Activated T-helper 1 cell treated with anti-CD3 and anti-CD28 coated beads, Interleukin-2, amount 50 U/mL, for 16 hours (primary cell): ENCODE measurements around the gene RCN2.

Experiments
- DNase-seq, 2 donors: peaks; one replicate each; pipeline ENCODE4 v3.0.0-alpha.2; 2020; ENCODE audit warnings: low read depth in 1 of 2, low spot score in 1 of 2

The RCN2 gene

DNA sequence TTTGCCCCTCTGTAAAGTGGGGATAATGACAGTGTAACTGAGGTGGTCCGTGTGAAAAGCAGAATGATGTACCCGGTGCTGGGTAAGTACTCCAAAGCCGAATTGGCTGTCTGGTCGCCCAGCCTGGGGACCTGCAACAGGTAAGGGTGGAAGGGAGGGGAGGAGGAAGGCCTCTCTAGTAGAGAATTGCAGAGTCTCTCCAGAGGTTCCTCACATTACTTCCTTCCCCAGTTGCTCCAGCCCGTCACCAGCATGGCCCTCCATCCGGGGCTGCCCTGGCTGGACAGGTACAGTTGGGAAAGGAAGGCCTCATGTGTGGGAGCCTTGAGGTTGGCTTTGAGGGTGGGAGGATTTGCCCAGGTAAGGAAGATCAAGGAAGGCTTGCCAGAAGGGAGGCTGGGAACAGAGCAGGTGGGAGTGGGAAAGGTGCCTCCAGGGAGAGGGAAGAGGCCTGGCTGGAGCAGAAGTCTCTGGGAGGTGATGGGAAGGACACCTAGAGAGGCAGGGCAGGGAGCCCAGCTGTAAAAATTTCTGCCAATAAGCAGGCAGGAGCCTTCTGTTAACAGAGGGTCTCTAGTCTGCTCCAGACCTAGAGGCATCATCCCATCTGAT, 61.7 kb downstream of the RCN2 start:
- no peak for DNase-seq

DNA sequence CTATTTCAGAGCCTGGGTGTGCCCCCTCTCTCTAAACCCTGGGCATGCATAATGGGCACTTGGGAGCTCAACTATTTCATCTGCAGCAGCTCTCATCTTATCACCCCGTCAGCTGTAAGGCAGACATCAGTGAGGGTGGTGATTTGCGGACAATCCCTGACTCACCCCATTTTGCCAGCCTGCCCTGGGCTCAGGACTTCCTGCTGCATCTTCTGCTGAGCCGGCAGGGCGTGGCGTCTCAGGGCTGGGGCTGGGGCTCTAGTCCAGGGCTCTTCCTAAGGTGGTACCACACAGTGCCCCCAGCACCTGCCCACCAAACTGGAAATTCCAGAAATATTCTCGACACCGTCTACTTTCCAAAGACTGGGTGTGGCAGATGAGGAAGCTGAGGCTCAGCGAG, 62.5 kb downstream of the RCN2 start:
- peak in 1 of 2 donors; percentile 43 for DNase-seq

DNA sequence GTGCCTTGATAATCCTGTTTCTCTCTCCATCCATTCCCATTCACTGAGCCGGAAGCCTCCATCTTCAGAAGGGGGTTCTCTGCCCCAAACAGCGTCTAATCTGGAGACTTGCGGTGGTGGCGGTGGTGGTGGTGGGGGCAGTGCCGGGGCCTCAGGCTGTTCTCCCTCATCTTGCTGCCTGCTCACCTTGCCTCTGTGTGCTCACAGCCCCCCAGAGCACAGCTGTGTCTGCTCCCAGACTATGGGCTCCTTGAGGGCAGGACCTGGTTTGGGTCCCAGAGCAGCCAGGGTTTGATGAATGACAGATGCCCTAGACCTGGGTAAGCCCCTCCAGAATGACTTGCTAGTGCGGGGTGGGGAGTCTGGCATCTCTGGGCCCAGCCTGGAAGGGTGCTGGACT, 62.9 kb downstream of the RCN2 start:
- no peak for DNase-seq

DNA sequence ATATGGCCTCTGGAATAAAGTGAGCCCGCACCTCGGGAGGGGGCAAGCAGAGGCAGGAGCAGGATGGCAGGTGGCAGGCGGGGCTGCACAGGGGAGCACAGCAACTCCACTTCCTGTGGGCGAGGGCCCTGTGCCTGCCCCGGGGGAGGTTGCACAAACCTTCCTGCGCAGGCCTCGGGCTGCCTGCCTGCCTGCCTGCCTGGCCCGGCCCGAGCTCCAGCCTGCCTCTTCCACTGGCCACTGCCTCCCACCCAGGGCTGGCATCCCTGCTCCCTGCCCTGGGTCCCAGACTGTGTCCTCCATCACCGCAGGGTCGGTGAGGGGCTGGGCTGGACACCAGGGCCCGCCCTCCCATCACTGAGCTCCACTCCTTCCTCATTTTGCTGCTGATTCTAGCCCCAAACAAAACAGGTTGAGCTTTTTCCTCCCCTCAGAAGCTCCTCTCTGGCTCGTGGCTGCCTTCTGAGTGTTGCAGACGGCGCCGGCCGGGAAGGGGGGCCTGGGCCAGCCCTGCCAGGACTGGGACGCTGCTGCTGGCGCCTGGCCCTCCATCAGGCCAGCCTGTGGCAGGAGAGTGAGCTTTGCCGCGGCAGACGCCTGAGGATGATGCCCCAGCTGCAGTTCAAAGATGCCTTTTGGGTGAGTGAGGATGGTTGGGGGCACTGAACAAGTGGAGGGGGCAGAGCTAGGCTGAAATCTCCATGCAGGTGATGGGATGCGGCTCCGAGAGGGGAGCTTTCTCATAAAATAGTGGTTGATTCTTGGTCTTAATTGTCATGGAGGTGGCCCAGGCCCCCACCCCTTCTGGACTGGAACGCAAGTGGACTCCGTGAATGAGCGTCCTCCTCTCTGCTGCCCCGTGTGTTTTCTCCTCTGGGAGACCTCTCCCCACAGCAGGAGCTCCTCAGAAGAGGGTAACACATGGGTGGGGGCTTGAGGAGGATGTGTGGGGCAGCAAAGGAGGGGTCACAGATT, 63.7 kb downstream of the RCN2 start, which contains the start of gene PSTPIP1:
PSTPIP1 (plus strand) TSS at position 156 of the 975 bp plus-strand sequence; CDS start at position 604, 448 bp downstream.
- DNase-seq: peak in 1 of 2 donors; percentile 57

DNA sequence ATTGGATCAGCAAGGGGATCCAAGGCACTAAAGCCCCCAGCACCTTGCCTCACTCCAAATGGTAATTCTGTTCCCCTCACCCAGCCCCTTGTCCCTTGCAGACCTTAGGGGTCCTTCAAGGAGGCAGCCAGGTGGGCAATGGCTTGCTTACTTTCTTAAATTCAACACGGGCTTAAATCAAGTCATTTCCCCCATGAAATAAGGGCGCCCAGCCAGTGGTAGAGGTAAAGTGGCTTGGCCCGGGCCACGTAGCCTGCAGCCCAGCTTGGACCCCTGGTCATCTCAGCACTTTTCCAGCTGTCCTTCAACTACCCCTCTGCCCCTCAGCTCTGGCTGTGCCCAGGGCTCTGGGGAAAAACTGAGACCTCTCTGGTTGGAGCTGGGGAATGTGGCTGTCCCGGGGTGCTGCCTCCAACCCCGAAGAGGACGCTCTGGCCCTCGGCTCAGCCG, 64.6 kb downstream of the RCN2 start:
- DNase-seq: no peak

DNA sequence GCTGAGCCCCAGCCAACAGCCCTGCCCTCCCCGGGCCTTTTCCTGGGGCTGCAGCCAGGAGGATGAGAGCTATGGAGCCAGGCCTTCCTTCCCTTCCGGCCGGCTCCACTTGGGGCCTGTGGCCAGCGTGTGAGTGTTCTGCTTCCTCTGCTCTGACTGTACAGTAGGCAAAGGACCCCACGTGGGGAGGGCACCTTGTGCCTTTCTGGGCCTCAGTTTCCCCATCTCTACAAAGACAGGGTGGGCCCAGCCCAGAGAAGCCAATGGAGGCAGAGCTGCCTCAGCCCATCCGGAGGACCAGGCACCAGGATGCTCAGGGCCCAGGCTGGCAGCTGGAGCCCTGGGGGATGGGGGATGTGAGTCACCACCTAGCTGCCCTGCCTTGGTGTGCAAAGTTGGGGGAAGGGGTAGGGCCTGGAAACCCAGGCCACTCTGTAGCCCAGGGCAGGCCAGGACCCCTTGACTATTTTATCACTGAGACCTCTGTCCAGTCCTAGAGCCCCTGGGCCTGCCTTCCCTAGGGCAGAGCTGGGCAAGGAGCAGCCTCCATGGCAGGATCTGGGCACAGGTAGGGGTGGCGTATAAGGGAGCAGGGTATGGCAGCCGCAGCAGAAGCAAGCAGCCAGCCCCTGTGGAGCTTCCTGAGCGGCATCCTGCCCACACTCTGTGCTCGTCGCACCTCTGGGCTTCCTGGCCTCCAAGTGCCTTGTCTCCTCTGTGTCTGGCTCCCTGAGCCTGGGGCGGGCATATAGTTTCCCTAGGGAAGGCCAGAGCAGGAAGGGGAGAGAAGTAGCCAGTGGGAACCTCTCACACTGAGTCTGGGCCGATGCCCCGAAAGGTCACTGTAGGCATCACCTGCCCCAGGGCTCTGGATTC, 65.2 kb downstream of the RCN2 start:
- DNase-seq: peak in 1 of 2 donors; percentile 42

DNA sequence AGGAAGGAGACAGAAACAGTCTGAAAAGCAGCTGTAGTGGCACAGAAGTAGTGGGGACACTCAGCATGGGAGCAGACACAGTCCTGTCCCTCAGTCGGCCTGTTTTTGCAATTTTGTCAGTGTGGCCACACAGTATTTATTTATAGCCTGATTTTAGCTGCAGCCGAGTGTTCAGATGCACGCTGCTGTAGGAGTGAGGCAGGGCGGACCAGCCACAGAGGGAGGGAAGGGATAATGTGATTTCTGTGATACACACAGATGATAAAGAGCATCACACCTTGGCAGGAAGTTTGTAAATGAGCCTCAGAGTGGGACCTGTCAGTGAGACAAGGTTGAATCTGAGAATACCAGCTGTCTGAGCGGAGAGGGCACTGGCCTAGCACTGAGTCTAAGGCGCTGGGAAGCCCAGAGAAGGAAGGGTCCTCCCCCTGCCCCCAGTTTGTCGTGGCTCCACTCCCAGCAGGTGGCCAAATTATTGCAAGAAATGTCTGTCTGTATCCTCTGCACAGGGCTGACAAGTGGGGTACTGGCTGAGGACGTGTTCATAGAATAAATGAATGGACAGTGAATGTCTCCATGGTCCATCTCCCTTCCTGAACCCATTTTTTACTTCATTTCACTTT, 67.2 kb downstream of the RCN2 start:
- no peak for DNase-seq

DNA sequence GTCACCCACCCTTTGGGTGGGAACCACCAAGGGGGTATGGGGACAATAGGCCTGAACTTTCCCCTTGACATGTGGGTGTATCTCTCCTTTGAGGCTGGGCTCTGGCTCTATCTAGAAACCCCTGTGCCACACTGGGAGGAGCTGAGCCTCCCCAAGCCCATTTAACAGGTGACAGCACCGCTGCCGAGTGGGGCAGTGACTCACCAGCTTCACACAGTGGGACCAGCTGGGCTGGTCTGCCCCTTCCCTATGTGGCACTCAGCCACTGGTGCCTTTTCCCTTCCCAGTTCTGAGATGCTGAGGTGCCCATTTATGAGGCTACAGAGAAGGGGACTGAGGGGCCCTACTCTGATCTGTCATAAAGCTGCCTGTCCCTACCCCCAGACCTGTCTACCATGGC, 68.4 kb downstream of the RCN2 start:
- DNase-seq: no peak

DNA sequence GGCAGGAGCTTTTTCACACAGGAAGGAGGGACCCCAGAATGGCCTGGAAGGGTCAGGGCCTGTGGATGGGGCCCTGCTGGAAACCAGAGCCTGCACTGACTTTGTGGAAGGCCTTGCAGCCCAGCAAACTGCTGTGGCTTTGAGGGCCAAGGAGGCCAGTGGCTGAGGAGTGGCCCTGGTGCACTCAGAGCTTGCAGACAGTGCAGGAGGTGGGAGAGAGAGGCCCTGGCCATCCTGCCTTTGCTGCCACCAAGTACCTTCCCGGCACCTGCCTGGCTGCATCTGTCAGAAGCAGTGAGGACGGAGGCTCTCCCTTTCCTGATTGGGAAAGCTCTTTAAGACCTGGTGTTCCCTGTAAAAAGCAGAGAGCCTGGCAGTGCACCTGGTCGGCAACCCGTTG, 69.8 kb downstream of the RCN2 start:
- DNase-seq: no peak

DNA sequence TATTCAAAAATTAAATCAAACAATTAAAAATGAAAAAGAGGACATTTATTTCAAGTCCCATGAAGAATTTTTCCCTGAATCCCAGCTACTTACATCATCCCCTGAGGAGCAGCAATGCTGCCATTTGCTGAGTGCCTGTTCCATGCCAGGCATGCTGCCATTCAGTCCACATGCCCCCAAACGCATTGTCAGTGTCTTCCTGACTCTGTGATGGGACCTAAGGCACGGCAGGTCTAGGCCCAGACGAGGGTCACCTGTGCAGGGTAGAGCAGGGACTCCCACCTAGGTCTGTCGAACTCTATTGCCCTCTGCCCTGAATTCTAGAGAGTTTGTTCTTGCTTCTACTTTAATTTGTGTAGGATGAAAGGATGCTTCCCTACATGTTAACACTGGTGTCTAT, 70.4 kb downstream of the RCN2 start:
- no peak for DNase-seq

DNA sequence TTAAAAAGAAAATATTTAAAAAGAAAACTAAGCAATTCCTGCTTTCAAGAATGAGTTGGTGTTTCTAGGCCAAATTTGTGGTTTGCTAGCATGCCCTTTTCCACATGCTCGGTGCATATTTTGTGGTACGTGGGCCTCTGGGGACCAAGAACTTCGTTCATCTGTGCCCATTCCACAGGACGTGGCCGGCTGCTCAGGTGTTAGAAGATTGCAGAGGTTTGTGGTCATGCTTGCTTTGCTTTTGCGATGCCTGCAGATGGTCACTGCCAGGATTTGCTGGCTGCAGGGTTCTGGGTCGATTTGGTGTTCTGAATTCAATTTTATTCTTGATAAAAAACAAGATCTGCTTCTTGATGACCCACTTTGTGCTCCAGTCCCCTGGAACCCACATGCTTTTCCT, 70.9 kb downstream of the RCN2 start:
- DNase-seq: no peak

DNA sequence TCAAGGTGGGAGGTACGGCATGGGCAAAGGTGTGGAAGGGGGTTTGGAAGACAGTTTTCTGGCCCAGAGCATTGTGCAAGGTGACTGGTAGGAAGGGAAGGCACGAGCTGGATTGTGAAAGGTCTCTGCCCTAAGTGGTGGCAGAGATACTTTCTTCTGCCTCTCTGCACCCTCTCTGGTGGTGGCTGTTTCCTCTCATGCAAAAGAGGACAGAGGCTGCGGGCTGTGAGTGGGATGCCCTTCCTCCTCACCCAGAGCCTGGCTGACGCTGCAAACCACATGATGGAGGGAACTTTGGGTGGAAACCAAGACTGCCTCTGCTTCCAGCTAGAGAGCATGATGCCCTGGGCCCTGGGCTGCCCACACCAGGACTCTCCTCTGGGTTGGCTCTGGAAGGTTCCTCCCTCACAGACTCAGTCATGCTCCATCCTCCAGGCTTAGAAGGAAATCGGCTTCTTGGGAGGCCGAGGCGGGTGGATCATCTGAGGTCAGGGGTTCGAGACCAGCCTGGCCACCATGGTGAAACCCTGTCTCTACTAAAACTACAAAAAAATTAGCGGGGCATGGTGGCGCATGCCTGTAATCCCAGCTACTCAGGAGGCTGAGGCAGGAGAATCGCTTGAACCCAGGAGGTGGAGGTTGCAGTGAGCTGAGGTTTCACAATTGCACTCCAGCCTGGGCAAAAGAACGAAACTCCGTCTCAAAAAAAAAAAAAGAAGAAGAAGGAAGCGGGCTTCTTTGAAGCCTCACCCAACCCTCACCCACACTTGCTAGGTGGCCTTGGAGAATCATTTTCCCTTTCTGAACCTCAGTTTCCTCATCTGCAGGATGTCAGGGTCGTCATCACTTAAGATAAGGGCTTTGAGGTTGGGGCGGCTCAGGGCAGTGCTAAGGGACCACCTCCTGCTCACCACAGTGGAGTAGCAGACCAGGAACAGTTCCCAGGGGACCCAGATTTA, 71.7 kb downstream of the RCN2 start:
- DNase-seq: peak; percentile 37 to 46
